CD4-positive, alpha-beta memory T cell (primary cell): ENCODE measurements around the gene TBX2. TPM values are rescaled to one million over a fixed set of nuclear protein-coding genes. Genes with fewer than 3 reads are reported as not detected.
A peak's percentile ranks its signal among the peaks of the same experiment; 100 is the strongest.

Experiments used
- CTCF ChIA-PET: fragments of 350-600 bp; sonication (Branson Sonifier 250); formaldehyde crosslinking; loops from one replicate; lab custom pipeline; 2021; ENCODE audit warnings: inconsistent platforms; ENCODE audit not compliant: partially characterized antibody; lab: Charles Lee
- POLR2A ChIA-PET: fragments of 350-600 bp; sonication (Branson Sonifier 250); formaldehyde crosslinking; loops from one replicate; lab custom pipeline; 2021; ENCODE audit not compliant: partially characterized antibody; lab: Charles Lee
- DNase-seq, 5 donors: peaks; one replicate each; pipeline versions ENCODE4 v3.0.0 to v3.0.0-alpha.2; 2020 to 2022; ENCODE audit warnings: mixed read lengths in 1 of 5
- H3K27ac ChIP-seq: one replicate; pipeline ENCODE4 v1.7.0; 2013; ENCODE audit warnings: low read depth, low read length
- H3K27me3 ChIP-seq: 2 replicates; pipeline ENCODE4 v1.7.0; 2013; ENCODE audit warnings: mild to moderate bottlenecking, low read length, moderate library complexity; ENCODE audit not compliant: insufficient read depth
- H3K36me3 ChIP-seq: 2 replicates; pipeline ENCODE4 v1.7.0; 2013; ENCODE audit warnings: mild to moderate bottlenecking, low read length, moderate library complexity; ENCODE audit not compliant: insufficient read depth
- H3K4me1 ChIP-seq: 2 replicates; pipeline ENCODE4 v1.7.0; 2013; ENCODE audit warnings: mild to moderate bottlenecking, low read length, moderate library complexity; ENCODE audit not compliant: insufficient read depth
- H3K4me3 ChIP-seq, 2 donors: one replicate each; pipeline ENCODE4 v1.7.0; 2013; ENCODE audit warnings: low read length in 2 of 2, mild to moderate bottlenecking in 1 of 2
- H3K9me3 ChIP-seq, 2 donors: one replicate each; pipeline ENCODE4 v1.7.0; 2013; ENCODE audit warnings: low read length in 2 of 2, control low read depth in 1 of 2; ENCODE audit not compliant: control insufficient read depth in 1 of 2
- H3K27ac Mint-ChIP-seq, 7 donors: one replicate each; pipeline ENCODE4 v1.8.0; 2020 to 2021; ENCODE audit warnings: mixed read lengths in 7 of 7, mild to moderate bottlenecking in 6 of 7, inconsistent platforms in 3 of 7, moderate library complexity in 3 of 7
- H3K27me3 Mint-ChIP-seq, 2 donors: one replicate each; pipeline ENCODE4 v1.8.0; 2020 to 2021; ENCODE audit warnings: mixed read lengths in 2 of 2
- H3K36me3 Mint-ChIP-seq, 2 donors: one replicate each; pipeline ENCODE4 v1.8.0; 2020 to 2021; ENCODE audit warnings: mixed read lengths in 2 of 2, inconsistent platforms in 1 of 2, mild to moderate bottlenecking in 1 of 2
- H3K4me1 Mint-ChIP-seq, 4 donors: one replicate each; pipeline ENCODE4 v1.8.0; 2020 to 2021; ENCODE audit warnings: mixed read lengths in 4 of 4, mild to moderate bottlenecking in 1 of 4
- H3K4me3 Mint-ChIP-seq, 8 donors: one replicate each; pipeline ENCODE4 v1.8.0; 2020 to 2021; ENCODE audit warnings: mixed read lengths in 8 of 8, mild to moderate bottlenecking in 7 of 8, moderate library complexity in 6 of 8, inconsistent platforms in 3 of 8
- H3K9me3 Mint-ChIP-seq, 8 donors: one replicate each; pipeline ENCODE4 v1.8.0; 2020 to 2021; ENCODE audit warnings: mixed read lengths in 8 of 8, mild to moderate bottlenecking in 5 of 8, inconsistent platforms in 3 of 8, moderate library complexity in 1 of 8
- intact Hi-C: fragments of 100-400 bp; cut with micrococcal nuclease; formaldehyde crosslinking; loops from one replicate; pipeline ENCODE4 v1.15.1; 2023
- polyA plus RNA-seq, 2 donors: library from polyadenylated mRNA; unstranded; fragments of 300-500 nt; fragmentation: Illumina TruSeq; gene quantifications; one replicate each; pipeline ENCODE4 v1.2.3, GENCODE V29; 2021
- total RNA-seq, 2 experiments: library from RNA; stranded (reverse); gene quantifications; one replicate each; pipeline ENCODE4 v1.2.3, GENCODE V29; 2021

TBX2 gene
- total and polyA plus RNA-seq, 4 experiments from 2014 or later: not detected

DNA sequence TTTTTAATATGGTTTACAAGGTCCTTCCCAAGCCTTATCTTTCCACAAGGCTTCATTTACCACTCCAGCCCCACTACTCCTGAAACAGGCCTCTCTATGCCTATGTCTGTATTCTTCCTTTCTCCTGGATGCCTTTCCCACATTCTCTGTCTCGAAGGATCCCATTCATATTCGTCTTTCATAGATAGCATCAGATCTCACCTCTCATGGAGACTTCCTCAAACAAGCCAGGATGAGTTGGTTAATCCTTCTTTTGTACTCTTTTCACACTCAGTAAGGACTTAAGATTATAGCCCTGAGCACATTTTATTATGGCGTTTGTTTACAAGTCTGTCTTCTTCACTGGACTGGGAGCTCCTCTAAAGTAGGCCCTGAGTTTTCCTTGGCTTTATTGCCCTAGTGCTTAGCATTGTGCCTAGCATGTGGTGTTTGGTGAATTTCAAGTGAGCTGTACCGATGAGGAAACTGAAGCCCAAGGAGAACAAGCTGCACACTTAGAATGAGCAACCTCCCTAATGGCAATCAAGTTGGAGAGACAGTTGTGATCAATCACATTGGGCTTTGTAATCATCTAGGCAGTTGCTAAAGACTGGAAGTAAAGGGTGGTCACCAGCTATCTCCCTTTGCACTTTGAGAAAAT lies 42.6 kb downstream of the TBX2 start:
- no peak for DNase-seq
- ChIA-PET CTCF (interaction anchor here (1.1 kb wide), 1 partner anchor 9 kb away, joined by 3 read pairs; no protein-coding TSS in a partner anchor), POLR2A (no interaction called here)
- Histone ChIP-seq H3K4me3 (no peak overlapping the region), H3K27me3 (no peaks in the 10 kb centered on the region), H3K36me3 (no peaks in the 10 kb centered on the region), H3K4me1 (no peaks in the 10 kb centered on the region), H3K27ac (no peak overlapping the region), H3K9me3 (no peaks in the 10 kb centered on the region)
- no peaks in the 10 kb centered on the region for H3K4me1 Mint-ChIP-seq
- no peak overlapping the region for H3K4me3 Mint-ChIP-seq
- peaks cover 0 to 30% (median 19%) of the 10 kb centered on the region in 8 donors for H3K9me3 Mint-ChIP-seq
- H3K27ac Mint-ChIP-seq: no peak overlapping the region
- H3K27me3 Mint-ChIP-seq: peaks cover 27 to 35% of the 10 kb centered on the region in 2 donors
- peaks cover 3 to 12% of the 10 kb centered on the region in 2 donors for H3K36me3 Mint-ChIP-seq
- intact Hi-C loops: no loop called here

- Histone ChIP-seq H3K27me3 (no peaks in the 10 kb centered on the region), H3K36me3 (no peaks in the 10 kb centered on the region), H3K4me1 (no peaks in the 10 kb centered on the region), H3K9me3 (no peaks in the 10 kb centered on the region), H3K27ac (no peak overlapping the region), H3K4me3 (no peak overlapping the region)
- no peaks in the 10 kb centered on the region for H3K4me1 Mint-ChIP-seq
- POLR2A ChIA-PET: no interaction called here
- CTCF ChIA-PET: interaction anchor here (1.1 kb wide), 1 partner anchor 10 kb away, joined by 3 read pairs; no protein-coding TSS in a partner anchor
- H3K4me3 Mint-ChIP-seq: no peak overlapping the region
- H3K27ac Mint-ChIP-seq: no peak overlapping the region
- peaks cover 0 to 8% of the 10 kb centered on the region in 2 donors for H3K36me3 Mint-ChIP-seq
- no peak for DNase-seq
- intact Hi-C loops: no loop called here
- peaks cover 0 to 24% (median 13%) of the 10 kb centered on the region in 8 donors for H3K9me3 Mint-ChIP-seq
- H3K27me3 Mint-ChIP-seq: peaks cover 26 to 33% of the 10 kb centered on the region in 2 donors
These were observed 43.3 kb downstream of the TBX2 start for GRCh38 chr17:61442878-61443474.

- ChIA-PET POLR2A (no interaction called here), CTCF (interaction anchor here (1.1 kb wide), 1 partner anchor 10 kb away, joined by 3 read pairs; no protein-coding TSS in a partner anchor)
- H3K4me1 Mint-ChIP-seq: no peaks in the 10 kb centered on the region
- Histone ChIP-seq H3K9me3 (no peaks in the 10 kb centered on the region), H3K27ac (no peak overlapping the region), H3K4me3 (no peak overlapping the region), H3K27me3 (no peaks in the 10 kb centered on the region), H3K36me3 (no peaks in the 10 kb centered on the region), H3K4me1 (no peaks in the 10 kb centered on the region)
- peaks cover 29 to 33% of the 10 kb centered on the region in 2 donors for H3K27me3 Mint-ChIP-seq
- H3K9me3 Mint-ChIP-seq: peaks cover 0 to 20% (median 9%) of the 10 kb centered on the region in 8 donors
- H3K27ac Mint-ChIP-seq: peak overlapping the region in 1 of 7 donors; percentile 9
- intact Hi-C loops: no loop called here
- H3K4me3 Mint-ChIP-seq: no peak overlapping the region
- peaks cover 0 to 8% of the 10 kb centered on the region in 2 donors for H3K36me3 Mint-ChIP-seq
- DNase-seq: no peak
These were observed 43.8 kb downstream of the TBX2 start for GRCh38 chr17:61443475-61443882.

DNA sequence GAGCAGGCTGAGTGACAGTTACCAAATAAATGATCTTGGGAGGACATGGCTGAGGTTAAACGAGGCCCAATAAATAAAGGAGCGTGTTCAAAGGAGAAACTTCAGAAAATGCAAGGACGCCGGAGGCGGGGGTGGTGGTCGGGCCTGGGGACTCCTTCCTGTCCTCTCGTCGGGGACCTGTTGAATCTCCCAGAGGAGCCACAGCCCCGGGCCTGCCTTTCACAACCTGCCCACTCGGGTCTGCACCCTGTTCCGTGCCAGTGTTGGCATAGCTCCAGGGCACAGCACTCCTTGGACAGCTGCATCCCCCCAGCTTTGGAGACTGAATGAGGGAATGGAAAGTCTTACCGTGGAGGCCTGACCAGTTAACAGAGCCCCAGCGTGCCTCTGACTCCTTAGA lies 44.4 kb downstream of the TBX2 start:
- peaks cover 0 to 8% of the 10 kb centered on the region in 2 donors for H3K36me3 Mint-ChIP-seq
- no peak overlapping the region for H3K4me3 Mint-ChIP-seq
- peaks cover 0 to 18% (median 8%) of the 10 kb centered on the region in 8 donors for H3K9me3 Mint-ChIP-seq
- ChIA-PET POLR2A (no interaction called here), CTCF (interaction anchor here (1.5 kb wide), 1 partner anchor 31 kb away, joined by 3 read pairs; no protein-coding TSS in a partner anchor)
- Histone ChIP-seq H3K4me3 (no peak overlapping the region), H3K27ac (no peak overlapping the region), H3K4me1 (no peaks in the 10 kb centered on the region), H3K9me3 (no peaks in the 10 kb centered on the region), H3K27me3 (no peaks in the 10 kb centered on the region), H3K36me3 (no peaks in the 10 kb centered on the region)
- intact Hi-C loops: no loop called here
- no peak for DNase-seq
- H3K27me3 Mint-ChIP-seq: peaks cover 30 to 32% of the 10 kb centered on the region in 2 donors
- no peaks in the 10 kb centered on the region for H3K4me1 Mint-ChIP-seq
- no peak overlapping the region for H3K27ac Mint-ChIP-seq

GRCh38 chr17:61444831-61445230 lies 45.2 kb downstream of the TBX2 start:
- H3K4me3 ChIP-seq: no peak overlapping the region
- ChIA-PET POLR2A (no interaction called here), CTCF (interaction anchor here (1.5 kb wide), 1 partner anchor 32 kb away, joined by 3 read pairs; no protein-coding TSS in a partner anchor)
- Mint-ChIP-seq H3K9me3 (peaks cover 0 to 13% (median 7%) of the 10 kb centered on the region in 8 donors), H3K27me3 (peaks cover 27 to 32% of the 10 kb centered on the region in 2 donors), H3K36me3 (peaks cover 0 to 8% of the 10 kb centered on the region in 2 donors), H3K4me1 (no peaks in the 10 kb centered on the region), H3K27ac (no peak overlapping the region), H3K4me3 (no peak overlapping the region)
- H3K27me3 ChIP-seq: peaks cover 4% of the 10 kb centered on the region
- intact Hi-C loops: no loop called here
- H3K9me3 ChIP-seq: no peaks in the 10 kb centered on the region
- H3K36me3 ChIP-seq: no peaks in the 10 kb centered on the region
- H3K27ac ChIP-seq: no peak overlapping the region
- H3K4me1 ChIP-seq: no peaks in the 10 kb centered on the region
- DNase-seq: no peak

- no peaks in the 10 kb centered on the region for H3K36me3 Mint-ChIP-seq
- Histone ChIP-seq H3K9me3 (no peaks in the 10 kb centered on the region), H3K27ac (no peak overlapping the region), H3K4me3 (no peak overlapping the region), H3K36me3 (no peaks in the 10 kb centered on the region), H3K27me3 (peaks cover 16% of the 10 kb centered on the region), H3K4me1 (no peaks in the 10 kb centered on the region)
- no peak overlapping the region for H3K4me3 Mint-ChIP-seq
- H3K27ac Mint-ChIP-seq: no peak overlapping the region
- intact Hi-C loops: no loop called here
- DNase-seq: no peak
- ChIA-PET CTCF (interaction anchor here (0.6 to 1.0 kb wide), 3 partner anchors 32 to 1042 kb away, joined by 3 to 6 read pairs (median 3); partner anchors contain the start of gene BRIP1), POLR2A (interaction anchor here (0.6 kb wide), 1 partner anchor 33 kb away, joined by 3 read pairs; no protein-coding TSS in a partner anchor)
- peaks cover 2 to 7% (median 4%) of the 10 kb centered on the region in 4 donors for H3K4me1 Mint-ChIP-seq
- H3K9me3 Mint-ChIP-seq: no peaks in the 10 kb centered on the region
- peaks cover 23 to 32% of the 10 kb centered on the region in 2 donors for H3K27me3 Mint-ChIP-seq
These were observed 47.7 kb downstream of the TBX2 start for GRCh38 chr17:61447358-61447757.

GRCh38 chr17:61448042-61448441 lies 48.4 kb downstream of the TBX2 start:
- Mint-ChIP-seq H3K4me1 (peaks cover 3 to 12% (median 8%) of the 10 kb centered on the region in 4 donors), H3K36me3 (no peaks in the 10 kb centered on the region), H3K9me3 (no peaks in the 10 kb centered on the region), H3K27me3 (peaks cover 28 to 38% of the 10 kb centered on the region in 2 donors), H3K27ac (no peak overlapping the region), H3K4me3 (no peak overlapping the region)
- Histone ChIP-seq H3K4me1 (peaks cover 5% of the 10 kb centered on the region), H3K27me3 (peaks cover 22% of the 10 kb centered on the region), H3K27ac (no peak overlapping the region), H3K9me3 (no peaks in the 10 kb centered on the region), H3K4me3 (no peak overlapping the region), H3K36me3 (no peaks in the 10 kb centered on the region)
- CTCF ChIA-PET: interaction anchor here (1.1 to 1.9 kb wide), 2 partner anchors 8 to 36 kb away, joined by 4 to 7 read pairs; no protein-coding TSS in a partner anchor
- POLR2A ChIA-PET: no interaction called here
- intact Hi-C loops: no loop called here
- no peak for DNase-seq
